ENCODE measurements around the gene TMEM131L.

DNA sequence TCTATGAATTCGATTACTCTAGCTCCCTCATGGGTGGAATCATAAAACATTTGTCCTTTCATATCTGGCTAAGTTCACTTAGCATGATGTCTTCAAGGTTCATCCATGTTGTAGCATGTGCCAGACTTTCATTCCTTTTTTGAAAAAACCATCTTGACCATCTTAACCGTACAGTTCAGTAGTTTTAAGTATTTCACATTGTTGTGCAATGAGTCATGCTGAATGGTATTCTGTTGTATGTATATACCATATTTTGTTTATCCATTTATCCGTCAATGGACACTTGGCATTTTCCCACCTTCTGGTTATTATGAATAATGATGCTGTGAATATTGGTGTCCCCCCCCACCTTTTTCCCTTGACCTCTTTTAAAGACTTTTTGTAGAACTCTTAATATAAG, 145.5 kb downstream of the TMEM131L start:
- no peak for TF ChIP-seq CTCF (IDR thresholded peaks at IDR 0.05; ENCODE audit: low read length)
- no peak for TF ChIP-seq EZH2 (IDR thresholded peaks at IDR 0.05; ENCODE audit: borderline replicate concordance, low read length)

Data from OCI-LY1 (cell line).